ENCODE measurements around the gene SYNDIG1. TPM values are rescaled to one million over a fixed set of nuclear protein-coding genes. Genes with fewer than 3 reads are reported as not detected.

The SYNDIG1 gene
- polyA plus RNA-seq, 1 of the 3 experiments (the other 2 are of a cell fraction): not detected

- H3K79me2 ChIP-seq (ENCODE audit: insufficient read depth): no peaks in the 10 kb centered on the region
- DNase-seq: no peak
- H3K27me3 ChIP-seq (ENCODE audit: insufficient read depth): no peaks in the 10 kb centered on the region
- no peaks in the 10 kb centered on the region for H4K20me1 ChIP-seq (ENCODE audit: insufficient read depth)
- TF ChIP-seq FOSL2 (IDR thresholded peaks at IDR 0.05; ENCODE audit: borderline replicate concordance, low read depth) (no peak), USF1 (IDR thresholded peaks at IDR 0.05; ENCODE audit: borderline replicate concordance, low read depth) (no peak), ELF1 (IDR thresholded peaks at IDR 0.05) (no peak), GATA2 (CRISPR knock-in tag; IDR thresholded peaks at IDR 0.05) (no peak), MAX (IDR thresholded peaks at IDR 0.05; ENCODE audit: low read depth) (no peak), MXI1 (IDR thresholded peaks at IDR 0.05; ENCODE audit: low read depth, low read length) (no peak), NFIC (IDR thresholded peaks at IDR 0.05; ENCODE audit: borderline replicate concordance) (no peak), SMC3 (IDR thresholded peaks at IDR 0.05; ENCODE audit: low read depth, low read length) (no peak), JUND (IDR thresholded peaks at IDR 0.05) (no peak), FOXM1 (IDR thresholded peaks at IDR 0.05; ENCODE audit: low read depth) (no peak), MEF2A (IDR thresholded peaks at IDR 0.05; ENCODE audit: borderline replicate concordance, low read depth) (no peak), ZBTB33 (IDR thresholded peaks at IDR 0.05; ENCODE audit: borderline replicate concordance, low read depth) (no peak)
- no peak overlapping the region for H3K9ac ChIP-seq
- H2AFZ ChIP-seq (ENCODE audit: low read depth): no peak overlapping the region
- no peaks in the 10 kb centered on the region for H3K36me3 ChIP-seq (replicated peaks in 1 of 2; ENCODE audit: control insufficient read depth in 1 of 2, insufficient read depth in 2 of 2, low read length in 1 of 2)
- CTCF ChIA-PET: no interaction called here
- POLR2A ChIA-PET: no interaction called here
- WGBS (ENCODE audit: low lambda C conversion rate): 56% methylated on average over 4 of the region's 5 CpGs
- no peaks in the 10 kb centered on the region for H3K9me2 ChIP-seq
- H3K4me1 ChIP-seq (ENCODE audit: control insufficient read depth in 1 of 2, insufficient read depth in 2 of 2, low read depth in 1 of 2, low read length in 1 of 2): no peaks in the 10 kb centered on the region; a peak in 1 of 4 replicates
- H3K9me3 ChIP-seq: no peaks in the 10 kb centered on the region
- H3K27ac ChIP-seq (ENCODE audit: low read depth in 2 of 2, low read length in 1 of 2): no peak overlapping the region
- no peak overlapping the region for H3K4me2 ChIP-seq
- no peak overlapping the region for H3K4me3 ChIP-seq (ENCODE audit: low read depth in 2 of 2, low read length in 1 of 2)
- H3F3A ChIP-seq (replicated peaks; ENCODE audit: insufficient read depth): no peaks in the 10 kb centered on the region
These were observed 229.3 kb downstream of the SYNDIG1 start for GRCh38 chr20:24698706-24699206.

- no peak overlapping the region for H3K4me2 ChIP-seq
- H3K27ac ChIP-seq (ENCODE audit: low read depth in 2 of 2, low read length in 1 of 2): no peak overlapping the region
- no peaks in the 10 kb centered on the region for H3K9me2 ChIP-seq
- WGBS (ENCODE audit: low lambda C conversion rate): 62% methylated on average over 6 of the region's 8 CpGs
- DNase-seq: no peak
- H3K9me3 ChIP-seq: no peaks in the 10 kb centered on the region
- CTCF ChIA-PET: no interaction called here
- no peaks in the 10 kb centered on the region for H4K20me1 ChIP-seq (ENCODE audit: insufficient read depth)
- H3K4me3 ChIP-seq (ENCODE audit: low read depth in 2 of 2, low read length in 1 of 2): no peak overlapping the region
- H3K4me1 ChIP-seq (ENCODE audit: control insufficient read depth in 1 of 2, insufficient read depth in 2 of 2, low read depth in 1 of 2, low read length in 1 of 2): no peaks in the 10 kb centered on the region; a peak in 1 of 4 replicates
- POLR2A ChIA-PET: no interaction called here
- H3F3A ChIP-seq (replicated peaks; ENCODE audit: insufficient read depth): no peaks in the 10 kb centered on the region
- no peaks in the 10 kb centered on the region for H3K36me3 ChIP-seq (replicated peaks in 1 of 2; ENCODE audit: control insufficient read depth in 1 of 2, insufficient read depth in 2 of 2, low read length in 1 of 2)
- no peak overlapping the region for H2AFZ ChIP-seq (ENCODE audit: low read depth)
- no peaks in the 10 kb centered on the region for H3K79me2 ChIP-seq (ENCODE audit: insufficient read depth)
- H3K9ac ChIP-seq: no peak overlapping the region
- no peaks in the 10 kb centered on the region; the same call in 1 of the 2 replicates for H3K27me3 ChIP-seq (ENCODE audit: insufficient read depth)
- TF ChIP-seq JUND (IDR thresholded peaks at IDR 0.05): no peak
- TF ChIP-seq SMC3 (IDR thresholded peaks at IDR 0.05; ENCODE audit: low read depth, low read length): no peak
- TF ChIP-seq GATA2 (CRISPR knock-in tag; IDR thresholded peaks at IDR 0.05): no peak
- TF ChIP-seq REST (IDR thresholded peaks at IDR 0.05; ENCODE audit: low read depth, low read length): no peak
- TF ChIP-seq RFX5 (IDR thresholded peaks at IDR 0.05; ENCODE audit: low read length): no peak
- no peak for TF ChIP-seq MEF2A (IDR thresholded peaks at IDR 0.05; ENCODE audit: borderline replicate concordance, low read depth)
- TF ChIP-seq POLR2AphosphoS5 (IDR thresholded peaks at IDR 0.05; ENCODE audit: low read depth, low read length): no peak
- TF ChIP-seq NRF1 (IDR thresholded peaks at IDR 0.05; ENCODE audit: low read depth, low read length): no peak
- TF ChIP-seq EP300 (IDR thresholded peaks at IDR 0.05; ENCODE audit: borderline replicate concordance in 1 of 2, low read depth in 1 of 2, low read length in 1 of 2): no peak
- TF ChIP-seq CHD2 (IDR thresholded peaks at IDR 0.05; ENCODE audit: low read length, partially characterized antibody): no peak
- TF ChIP-seq ELF1 (IDR thresholded peaks at IDR 0.05): no peak
- TF ChIP-seq RAD21 (IDR thresholded peaks at IDR 0.05; ENCODE audit: low read length): no peak
- no peak for TF ChIP-seq EZH2phosphoT487 (IDR thresholded peaks at IDR 0.05; ENCODE audit: borderline replicate concordance, low read depth)
These were observed 230.1 kb downstream of the SYNDIG1 start for GRCh38 chr20:24699321-24700165.

Data from SK-N-SH (cell line).